ENCODE data around the gene C2orf69. TPM values are rescaled to one million over a fixed set of nuclear protein-coding genes. Genes with fewer than 3 reads are reported as not detected.

Gene C2orf69
- total and polyA plus RNA-seq, 8 donors, result 9.6 to 13.1 (median 10.4) TPM

- no peak for TF ChIP-seq CTCF (IDR thresholded peaks at IDR 0.05)
- Histone ChIP-seq H3K36me3 (peaks cover 0 to 46% of the 10 kb centered on the region in 2 donors), H3K27me3 (no peaks in the 10 kb centered on the region), H3K27ac (no peak overlapping the region), H3K4me3 (no peak overlapping the region), H3K4me1 (no peaks in the 10 kb centered on the region), H3K9me3 (no peaks in the 10 kb centered on the region)
- ATAC-seq (no peak), DNase-seq (no peak)
- intact Hi-C loops (cut with DNase I), result no loop called here
Observed at GRCh38 chr2:199928226-199928625, 17.1 kb downstream of the C2orf69 start.

- Histone ChIP-seq H3K36me3 (peaks cover 0 to 48% of the 10 kb centered on the region in 2 donors), H3K27ac (no peak overlapping the region), H3K4me3 (no peak overlapping the region), H3K4me1 (no peaks in the 10 kb centered on the region), H3K27me3 (no peaks in the 10 kb centered on the region), H3K9me3 (no peaks in the 10 kb centered on the region)
- no peak for DNase-seq
- TF ChIP-seq CTCF (IDR thresholded peaks at IDR 0.05), result no peak
- no peak for ATAC-seq
- intact Hi-C loops (cut with DNase I), result no loop called here
Observed at GRCh38 chr2:199928626-199929025, 17.5 kb downstream of the C2orf69 start.

GRCh38 chr2:199929262-199929661 lies 18.2 kb downstream of the C2orf69 start:
- no peak for TF ChIP-seq CTCF (IDR thresholded peaks at IDR 0.05)
- DNase-seq, result no peak
- Histone ChIP-seq H3K4me1 (no peaks in the 10 kb centered on the region), H3K4me3 (no peak overlapping the region), H3K9me3 (no peaks in the 10 kb centered on the region), H3K27me3 (no peaks in the 10 kb centered on the region), H3K27ac (no peak overlapping the region), H3K36me3 (peaks cover 0 to 49% of the 10 kb centered on the region in 2 donors)
- ATAC-seq, result no peak
- intact Hi-C loops (cut with DNase I), result no loop called here

- TF ChIP-seq CTCF (IDR thresholded peaks at IDR 0.05), result no peak
- ATAC-seq (no peak), DNase-seq (no peak)
- Histone ChIP-seq H3K4me3 (no peak overlapping the region), H3K27ac (no peak overlapping the region), H3K4me1 (no peaks in the 10 kb centered on the region), H3K9me3 (no peaks in the 10 kb centered on the region), H3K27me3 (no peaks in the 10 kb centered on the region), H3K36me3 (peaks cover 0 to 50% of the 10 kb centered on the region in 2 donors)
- intact Hi-C loops (cut with DNase I), result no loop called here
Observed at GRCh38 chr2:199932312-199932855, 21.3 kb downstream of the C2orf69 start.

- DNase-seq (no peak), ATAC-seq (no peak)
- intact Hi-C loops (cut with DNase I), result no loop called here
- H3K9me3 ChIP-seq, result no peaks in the 10 kb centered on the region
- H3K4me1 ChIP-seq, result no peaks in the 10 kb centered on the region
- H3K27ac ChIP-seq, result no peak overlapping the region
- H3K36me3 ChIP-seq, result peaks cover 0 to 60% of the 10 kb centered on the region in 2 donors
- H3K27me3 ChIP-seq, result no peaks in the 10 kb centered on the region
- no peak overlapping the region for H3K4me3 ChIP-seq
- TF ChIP-seq CTCF (IDR thresholded peaks at IDR 0.05), result no peak
Observed at GRCh38 chr2:199933466-199933865, 22.4 kb downstream of the C2orf69 start.

All from left lung (tissue), 10 donors.